PC-3 (cell line): Measurements from ENCODE around the gene C1QTNF2.

ENCODE experiments used
- CTCF ChIP-seq: fragments of 300-600 bp; sonication (generic); conservative IDR thresholded peaks from 2 replicates; pipeline ENCODE4 v1.5.1; 2017; ENCODE audit warnings: antibody characterized with exemption, low read depth, mild to moderate bottlenecking, low read length
- EZH2 ChIP-seq: fragments of 300-600 bp; sonication (generic); IDR thresholded peaks from one replicate; pipeline ENCODE4 v1.6.1; 2017; ENCODE audit warnings: antibody characterized with exemption, mild to moderate bottlenecking, low read length; ENCODE audit not compliant: unreplicated experiment

- TF ChIP-seq CTCF (no peak), EZH2 (no peak)
These were observed 42.6 kb downstream of the C1QTNF2 start for GRCh38 chr5:160327818-160328217.
